PC-3 (cell line): ENCODE results near the gene EMC9. TPM values are rescaled to one million over a fixed set of nuclear protein-coding genes. Genes with fewer than 3 reads are reported as not detected.
A peak's percentile ranks its signal among the peaks of the same experiment; 100 is the strongest.

Experiments used
- ATAC-seq: fragments of 200-7000 bp; cut with Tn5 transposase; 2 replicates; pipeline ENCODE4 v1.9.1; 2020; ENCODE audit warnings: mild to moderate bottlenecking, moderate library complexity
- BruUV-seq: library from RNA; stranded (reverse); fragments of 400-500 nt; replicated peaks from 2 replicates; lab custom pipeline; 2021; lab: Mats Ljungman, UMichigan
- CTCF ChIA-PET: fragments of 300-600 bp; sonication (Branson Sonifier 250); formaldehyde crosslinking; loops from one replicate; lab custom pipeline; 2022; ENCODE audit warnings: antibody characterized with exemption; lab: Charles Lee
- POLR2A ChIA-PET: fragments of 300-600 bp; sonication (Branson Sonifier 250); formaldehyde crosslinking; loops from one replicate; lab custom pipeline; 2022; ENCODE audit warnings: antibody characterized with exemption; ENCODE audit not compliant: unreplicated experiment; lab: Charles Lee
- DNase-seq: peaks from one replicate; pipeline ENCODE4 v3.0.0-alpha.2; 2015
- H2AFZ ChIP-seq: fragments of 300-600 bp; sonication (generic); 2 replicates; pipeline ENCODE4 v1.6.0; 2016; ENCODE audit warnings: antibody characterized with exemption, low read length
- H3F3A ChIP-seq: fragments of 300-600 bp; sonication (generic); one replicate; pipeline ENCODE4 v1.6.0; 2017; ENCODE audit warnings: antibody characterized with exemption, low read length, control low read depth, mild to moderate bottlenecking; ENCODE audit not compliant: unreplicated experiment
- H3K27ac ChIP-seq: fragments of 300-600 bp; sonication (generic); 2 replicates; pipeline ENCODE4 v1.5.1; 2016; ENCODE audit warnings: mild to moderate bottlenecking, low read length
- H3K27me3 ChIP-seq: fragments of 300-600 bp; sonication (generic); 2 replicates; pipeline ENCODE4 v1.6.1; 2016; ENCODE audit warnings: low read length, mixed read lengths
- H3K36me3 ChIP-seq: fragments of 300-600 bp; sonication (generic); 2 replicates; pipeline ENCODE4 v1.6.1; 2016; ENCODE audit warnings: low read depth, mixed run types, low read length, mixed read lengths
- H3K4me1 ChIP-seq: fragments of 300-600 bp; sonication (generic); 2 replicates; pipeline ENCODE4 v1.5.1; 2016; ENCODE audit warnings: low read length; ENCODE audit not compliant: insufficient read depth
- H3K4me2 ChIP-seq: fragments of 300-600 bp; sonication (generic); 2 replicates; pipeline ENCODE4 v1.6.0; 2016; ENCODE audit warnings: low read length
- H3K4me3 ChIP-seq: fragments of 300-600 bp; sonication (generic); 2 replicates; pipeline ENCODE4 v1.5.1; 2016; ENCODE audit warnings: mild to moderate bottlenecking, low read length, mixed read lengths
- H3K79me2 ChIP-seq: fragments of 300-600 bp; sonication (generic); 2 replicates; pipeline ENCODE4 v1.6.1; 2017; ENCODE audit warnings: low read length, mixed read lengths
- H3K9ac ChIP-seq: fragments of 300-600 bp; sonication (generic); 2 replicates; pipeline ENCODE4 v1.6.0; 2016; ENCODE audit warnings: mild to moderate bottlenecking, low read length
- H3K9me2 ChIP-seq: fragments of 300-600 bp; sonication (generic); replicated peaks from 2 replicates; pipeline ENCODE4 v1.6.1; 2016; ENCODE audit warnings: mixed run types, low read length, mixed read lengths
- H3K9me3 ChIP-seq: fragments of 300-600 bp; sonication (generic); 2 replicates; pipeline ENCODE4 v1.6.1; 2016; ENCODE audit warnings: low read length, mixed read lengths
- H4K20me1 ChIP-seq: fragments of 300-600 bp; sonication (generic); 2 replicates; pipeline ENCODE4 v1.6.1; 2016; ENCODE audit warnings: low read length, mixed read lengths
- EZH2 ChIP-seq: fragments of 300-600 bp; sonication (generic); IDR thresholded peaks from one replicate; pipeline ENCODE4 v1.6.1; 2017; ENCODE audit warnings: antibody characterized with exemption, mild to moderate bottlenecking, low read length; ENCODE audit not compliant: unreplicated experiment
- EZH2phosphoT487 ChIP-seq: fragments of 300-600 bp; sonication (generic); IDR thresholded peaks from 2 replicates; pipeline ENCODE4 v1.6.1; 2018; ENCODE audit warnings: mild to moderate bottlenecking, antibody characterized with exemption, low read length, borderline replicate concordance
- intact Hi-C: fragments of 100-400 bp; cut with micrococcal nuclease; formaldehyde crosslinking; loops from 2 replicates; pipeline ENCODE4 v1.9.0; 2023
- total RNA-seq: library from RNA; depleted of rRNA; stranded (reverse); fragments of >200 nt; gene quantifications from 2 replicates; pipeline ENCODE4 v1.2.3, GENCODE V29; 2014
- TF ChIP-seq, protein P1 (sequence below): fragments of 300-600 bp; sonication (generic); conservative IDR thresholded peaks from 2 replicates; pipeline ENCODE4 v1.5.1; 2017; ENCODE audit warnings: antibody characterized with exemption, low read depth, mild to moderate bottlenecking, low read length

The EMC9 gene
- total RNA-seq, 1 experiment from 2014 or later, result 30.1 TPM

DNA sequence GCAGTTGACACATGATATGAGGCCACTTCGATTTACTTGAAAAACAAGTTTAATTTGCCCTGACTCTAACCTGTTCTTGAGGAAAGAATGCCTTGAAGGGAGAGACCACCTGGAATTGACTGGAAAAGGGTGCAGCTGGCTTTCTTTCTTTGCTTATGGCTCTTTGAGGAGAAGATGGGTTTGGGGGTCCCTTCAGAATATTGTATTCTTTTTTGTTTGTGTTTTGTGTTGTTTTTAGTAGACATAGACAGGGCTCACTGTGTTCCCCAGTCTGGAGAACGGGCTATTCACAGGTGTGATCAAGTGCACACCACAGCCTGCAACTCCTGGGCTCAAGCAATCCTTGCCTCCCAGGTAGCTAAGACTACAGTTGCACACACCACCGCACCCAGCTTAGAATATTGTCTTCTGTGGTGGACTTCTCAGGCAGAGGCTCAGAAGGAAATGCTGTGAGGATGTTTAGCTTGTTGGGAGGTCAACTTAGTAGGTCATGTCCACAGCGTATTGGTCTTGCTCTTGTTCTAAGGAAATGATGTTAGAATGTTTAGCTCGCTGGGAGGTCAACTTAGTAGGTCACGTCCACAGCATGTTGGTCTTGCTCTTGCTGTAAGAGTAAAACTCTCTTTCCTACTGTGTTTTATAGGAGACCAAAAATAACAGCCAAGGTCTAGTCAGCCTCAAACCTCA, 25.1 kb downstream of the EMC9 start:
- H3F3A ChIP-seq, result no peaks in the 10 kb centered on the region
- peak overlapping the region; percentile 96 for H3K4me3 ChIP-seq
- TF ChIP-seq EZH2 (no peak), EZH2phosphoT487 (no peak)
- TF ChIP-seq, protein P1, sequence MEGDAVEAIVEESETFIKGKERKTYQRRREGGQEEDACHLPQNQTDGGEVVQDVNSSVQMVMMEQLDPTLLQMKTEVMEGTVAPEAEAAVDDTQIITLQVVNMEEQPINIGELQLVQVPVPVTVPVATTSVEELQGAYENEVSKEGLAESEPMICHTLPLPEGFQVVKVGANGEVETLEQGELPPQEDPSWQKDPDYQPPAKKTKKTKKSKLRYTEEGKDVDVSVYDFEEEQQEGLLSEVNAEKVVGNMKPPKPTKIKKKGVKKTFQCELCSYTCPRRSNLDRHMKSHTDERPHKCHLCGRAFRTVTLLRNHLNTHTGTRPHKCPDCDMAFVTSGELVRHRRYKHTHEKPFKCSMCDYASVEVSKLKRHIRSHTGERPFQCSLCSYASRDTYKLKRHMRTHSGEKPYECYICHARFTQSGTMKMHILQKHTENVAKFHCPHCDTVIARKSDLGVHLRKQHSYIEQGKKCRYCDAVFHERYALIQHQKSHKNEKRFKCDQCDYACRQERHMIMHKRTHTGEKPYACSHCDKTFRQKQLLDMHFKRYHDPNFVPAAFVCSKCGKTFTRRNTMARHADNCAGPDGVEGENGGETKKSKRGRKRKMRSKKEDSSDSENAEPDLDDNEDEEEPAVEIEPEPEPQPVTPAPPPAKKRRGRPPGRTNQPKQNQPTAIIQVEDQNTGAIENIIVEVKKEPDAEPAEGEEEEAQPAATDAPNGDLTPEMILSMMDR, result no peak
- peaks cover 18% of the 10 kb centered on the region for H3K79me2 ChIP-seq
- H3K9ac ChIP-seq, result no peak overlapping the region
- no peaks in the 10 kb centered on the region for H3K9me2 ChIP-seq
- ChIA-PET CTCF (no interaction called here), POLR2A (no interaction called here)
- BruUV-seq, result no TSS peak
- peaks cover 18% of the 10 kb centered on the region for H3K4me1 ChIP-seq
- peak overlapping the region; percentile 95 for H3K4me2 ChIP-seq
- DNase-seq (no peak), ATAC-seq (no peak)
- intact Hi-C loops, result no loop called here
- H3K36me3 ChIP-seq, result peaks cover 13% of the 10 kb centered on the region; the same call in 1 of the 2 replicates
- H3K9me3 ChIP-seq, result no peaks in the 10 kb centered on the region
- H2AFZ ChIP-seq, result no peak overlapping the region
- no peaks in the 10 kb centered on the region for H4K20me1 ChIP-seq
- H3K27me3 ChIP-seq, result no peaks in the 10 kb centered on the region
- H3K27ac ChIP-seq, result no peak overlapping the region

DNA sequence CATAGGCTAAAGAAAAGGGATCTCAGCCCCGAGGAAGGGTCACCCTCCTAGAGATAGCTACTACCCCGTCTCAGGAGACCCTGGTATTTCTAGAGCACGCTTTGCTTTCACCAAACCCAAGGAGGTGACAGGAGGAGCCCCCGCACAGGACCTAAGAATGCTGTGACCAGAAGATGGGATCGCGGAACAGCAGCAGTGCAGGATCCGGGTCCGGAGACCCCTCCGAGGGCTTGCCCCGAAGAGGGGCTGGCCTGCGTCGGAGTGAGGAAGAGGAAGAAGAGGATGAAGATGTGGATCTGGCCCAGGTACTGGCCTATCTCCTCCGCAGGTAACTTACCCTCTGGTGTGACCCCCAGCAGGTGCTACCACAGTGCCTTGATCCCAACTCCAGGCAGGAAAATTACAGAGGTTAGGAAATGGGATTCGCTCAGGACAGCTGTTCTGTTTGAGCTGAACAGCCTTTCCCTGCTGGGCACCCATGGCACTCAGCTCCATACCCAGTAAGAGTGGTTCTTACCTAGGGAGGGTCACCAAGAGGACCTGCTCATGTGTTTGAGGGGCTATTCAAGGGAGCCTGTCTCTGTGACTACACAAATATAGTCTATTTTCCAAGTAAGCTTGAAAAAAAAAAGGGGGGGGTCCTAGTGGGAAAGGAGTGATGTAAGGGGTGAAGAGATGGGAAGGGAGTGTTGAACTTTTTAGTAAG, 25.8 kb downstream of the EMC9 start:
- ATAC-seq (no peak), DNase-seq (no peak)
- TF ChIP-seq, protein P1, result no peak
- TF ChIP-seq EZH2phosphoT487, result no peak
- TF ChIP-seq EZH2, result no peak
- Histone ChIP-seq H3K79me2 (peaks cover 18% of the 10 kb centered on the region), H2AFZ (peak overlapping the region; percentile 91), H3F3A (no peaks in the 10 kb centered on the region), H3K4me1 (peaks cover 18% of the 10 kb centered on the region), H3K9me3 (no peaks in the 10 kb centered on the region), H3K4me2 (peak overlapping the region; percentile 95), H3K9ac (peak overlapping the region; percentile 86), H4K20me1 (no peaks in the 10 kb centered on the region), H3K27ac (no peak overlapping the region), H3K4me3 (peak overlapping the region; percentile 96), H3K27me3 (no peaks in the 10 kb centered on the region), H3K36me3 (peaks cover 13% of the 10 kb centered on the region; the same call in 1 of the 2 replicates), H3K9me2 (no peaks in the 10 kb centered on the region)
- CTCF ChIA-PET, result interaction anchor here (0.6 to 1.6 kb wide), 5 partner anchors 25 to 193 kb away, joined by 3 to 7 read pairs (median 3); partner anchors contain the start of genes IRF9 and TINF2
- BruUV-seq, result TSS peak; percentile 67
- POLR2A ChIA-PET, result interaction anchor here (0.6 to 1.8 kb wide), 6 partner anchors 21 to 549 kb away, joined by 3 to 17 read pairs (median 5); partner anchors contain the start of genes EMC9, PSME1, PSME2 and RNF31
- intact Hi-C loops, result loop anchor here (1.0 kb wide), 1 partner anchor 21 kb away; the partner anchor contains the start of gene PSME1
